ENCODE results near the gene HEPACAM.

Gene HEPACAM

DNA sequence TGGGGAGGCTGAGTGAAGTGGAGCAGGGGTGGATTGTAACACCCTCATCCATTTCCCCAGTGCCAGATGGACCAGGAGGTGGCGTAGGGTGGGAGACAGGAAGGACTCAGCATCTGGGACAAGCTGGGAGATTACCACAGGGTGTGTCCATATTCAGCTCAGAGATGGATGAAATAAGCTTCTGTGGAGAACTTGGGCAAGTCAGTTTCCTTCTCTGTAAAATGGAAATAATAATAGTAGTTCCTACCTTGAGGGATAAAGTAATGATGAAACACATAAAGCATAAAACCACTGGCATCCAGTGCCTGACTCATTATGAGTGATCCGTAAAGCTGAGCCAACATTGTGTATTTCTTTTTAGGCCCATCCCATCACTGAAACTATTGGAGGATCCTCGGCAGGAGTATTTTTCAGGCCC lies 37.6 kb downstream of the HEPACAM start:
- no peak for DNase-seq

DNA sequence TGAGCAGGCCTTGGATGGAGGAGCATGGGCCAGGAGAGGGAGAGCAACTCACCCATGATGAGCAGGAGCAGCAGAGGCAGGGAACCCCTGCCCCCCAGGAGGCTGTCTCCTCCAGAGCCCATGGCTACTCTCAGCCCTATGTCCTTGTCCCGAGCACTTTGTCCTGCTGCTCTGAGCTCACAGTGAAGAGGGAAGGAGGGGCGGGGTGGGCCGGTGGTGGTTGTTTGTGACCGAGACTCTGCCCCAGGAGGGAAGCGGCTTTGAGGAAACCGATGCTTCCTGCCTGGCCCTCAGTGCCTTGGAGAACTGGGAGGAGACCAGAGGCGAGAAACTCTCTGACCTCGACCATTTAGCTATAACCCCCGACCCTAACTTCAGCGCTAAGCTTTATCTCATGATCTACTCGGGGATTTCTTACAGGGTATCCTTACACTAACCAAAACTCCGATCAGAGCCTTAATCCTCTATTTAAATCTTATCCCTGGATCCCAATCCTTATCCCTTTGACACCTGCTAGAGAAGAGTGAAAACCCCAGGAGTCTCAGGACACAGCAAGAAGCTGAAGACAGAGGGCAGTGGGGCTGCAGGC lies 38.1 kb downstream of the HEPACAM start, which contains the start of gene ROBO4:
Gene ROBO4 (minus strand): TSS at position 192 of the 589 bp plus-strand sequence. CDS start 70 bp downstream, at position 122.
- no peak for DNase-seq

DNA sequence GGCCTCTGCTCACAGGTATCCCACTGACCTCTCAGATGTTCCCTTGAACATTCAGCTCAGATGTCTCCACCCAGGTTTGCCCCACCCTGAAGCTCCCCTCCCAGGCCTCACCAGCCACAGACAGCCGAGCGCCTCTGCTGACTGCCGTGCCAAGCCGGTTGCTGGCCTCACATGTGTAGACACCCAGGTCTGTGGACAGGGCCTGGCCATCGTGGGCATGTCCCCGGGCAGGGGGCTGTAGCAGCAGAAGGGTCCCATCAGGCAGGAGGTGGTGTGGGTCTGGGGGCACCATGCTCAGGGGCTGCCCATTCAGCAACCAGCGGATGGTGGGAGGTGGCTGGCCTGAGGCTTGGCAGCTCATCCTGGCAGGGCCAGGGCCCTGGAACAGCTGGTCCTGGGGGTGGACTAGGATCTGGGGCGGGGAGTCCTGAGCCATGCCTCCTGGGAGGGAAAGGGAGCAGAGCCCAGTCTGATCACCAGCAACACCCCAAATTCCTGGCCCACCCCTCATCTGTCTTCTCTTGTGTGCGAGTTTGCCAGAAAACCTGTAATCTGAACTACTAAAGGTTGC lies 38.9 kb downstream of the HEPACAM start:
- DNase-seq: no peak

DNA sequence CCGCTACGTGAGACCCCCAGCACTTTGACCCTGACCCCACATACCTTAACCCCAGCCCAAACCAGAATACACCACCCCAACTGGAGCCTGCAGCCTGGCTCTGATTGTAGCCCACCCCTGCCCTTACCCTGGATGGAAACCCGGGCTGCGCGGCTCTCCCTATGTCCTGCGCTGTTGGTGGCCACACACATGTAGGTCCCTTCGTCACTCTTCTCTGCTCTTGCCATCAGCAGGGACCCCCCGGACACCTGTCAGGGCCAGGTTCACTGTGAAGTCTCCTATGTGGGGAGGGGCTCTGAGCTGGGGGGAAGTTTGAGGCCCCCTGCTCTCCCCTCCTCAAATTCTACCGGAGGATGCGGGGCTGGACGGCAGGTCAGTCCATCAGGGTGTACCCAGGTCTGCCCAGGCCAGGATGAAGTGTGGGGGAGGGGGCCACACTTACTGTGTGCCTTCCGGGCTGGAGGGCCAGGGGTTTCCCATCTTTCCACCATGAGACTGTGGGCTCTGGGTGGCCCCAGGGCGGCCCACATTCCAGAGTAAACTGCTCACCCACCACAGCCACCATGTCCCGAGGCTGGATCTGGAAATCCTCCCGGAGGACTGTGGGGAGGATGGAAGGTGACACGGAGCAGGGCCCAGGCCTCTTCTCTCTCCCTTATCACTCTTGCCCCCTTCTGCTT lies 39.6 kb downstream of the HEPACAM start:
- DNase-seq: no peak

DNA sequence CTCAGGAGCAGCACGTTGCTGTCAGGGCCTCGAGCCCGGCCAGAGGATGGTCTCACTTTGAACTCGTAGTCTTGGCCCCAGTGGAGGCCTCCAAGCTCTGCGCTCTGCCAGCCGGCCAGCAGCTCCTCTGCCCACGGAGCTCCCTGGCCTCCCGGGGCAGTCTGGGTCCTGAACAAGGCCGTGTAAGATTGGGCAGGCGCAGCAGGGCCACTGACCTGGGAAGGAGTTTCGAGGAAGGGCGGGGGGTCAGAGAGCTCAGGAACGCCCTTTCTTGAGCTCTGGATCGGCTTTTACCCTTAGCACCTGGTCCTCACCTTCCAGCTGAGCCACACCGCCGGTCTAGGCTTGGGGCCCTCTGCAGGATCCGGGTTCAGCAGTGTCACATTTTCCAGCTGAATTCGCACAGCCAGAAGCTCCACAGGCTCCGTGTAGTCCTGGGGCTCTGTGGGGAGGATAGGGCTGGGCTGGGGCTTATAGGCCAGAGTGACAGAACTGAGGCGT lies 40.3 kb downstream of the HEPACAM start:
- no peak for DNase-seq

DNA sequence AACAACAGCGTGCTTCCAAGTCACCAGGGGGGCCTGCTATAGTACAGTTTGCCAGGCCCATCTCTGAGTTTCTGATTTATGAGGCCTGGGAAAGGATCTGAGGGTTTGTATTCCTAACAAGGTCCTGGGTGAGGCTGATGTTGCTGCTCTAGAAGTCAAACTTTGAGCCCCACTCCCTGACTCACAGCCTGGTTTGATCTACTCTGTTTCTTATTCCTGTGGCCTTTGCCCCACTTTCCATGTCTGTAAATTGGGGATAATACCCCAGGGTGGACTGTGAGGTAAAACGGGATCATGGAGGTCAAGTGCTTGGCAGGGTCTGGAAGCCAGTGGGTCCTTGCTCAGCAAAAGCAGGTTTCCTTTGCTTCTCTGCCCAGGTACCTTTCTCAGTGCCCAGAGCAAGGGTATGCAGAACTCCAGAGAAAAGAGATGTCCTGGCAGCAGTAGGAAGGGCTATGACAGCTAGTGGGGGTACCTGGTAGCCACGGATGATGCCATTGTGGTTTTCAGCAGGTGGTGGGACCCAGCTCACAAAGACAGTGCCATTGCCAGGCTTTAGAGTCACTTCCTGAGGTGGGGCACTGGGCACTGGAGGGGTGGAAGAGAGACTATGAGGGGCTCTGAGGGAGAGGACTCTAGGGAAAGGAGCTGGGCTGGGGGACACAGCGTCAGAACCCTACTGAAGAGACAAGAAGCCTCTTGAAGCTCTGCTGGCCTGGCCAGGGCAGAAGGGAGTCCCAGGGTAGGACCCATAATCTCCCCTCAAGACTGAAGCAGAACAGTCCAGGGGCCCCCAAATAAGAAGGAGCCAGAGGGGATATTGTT lies 41.0 kb downstream of the HEPACAM start:
- no peak for DNase-seq

DNA sequence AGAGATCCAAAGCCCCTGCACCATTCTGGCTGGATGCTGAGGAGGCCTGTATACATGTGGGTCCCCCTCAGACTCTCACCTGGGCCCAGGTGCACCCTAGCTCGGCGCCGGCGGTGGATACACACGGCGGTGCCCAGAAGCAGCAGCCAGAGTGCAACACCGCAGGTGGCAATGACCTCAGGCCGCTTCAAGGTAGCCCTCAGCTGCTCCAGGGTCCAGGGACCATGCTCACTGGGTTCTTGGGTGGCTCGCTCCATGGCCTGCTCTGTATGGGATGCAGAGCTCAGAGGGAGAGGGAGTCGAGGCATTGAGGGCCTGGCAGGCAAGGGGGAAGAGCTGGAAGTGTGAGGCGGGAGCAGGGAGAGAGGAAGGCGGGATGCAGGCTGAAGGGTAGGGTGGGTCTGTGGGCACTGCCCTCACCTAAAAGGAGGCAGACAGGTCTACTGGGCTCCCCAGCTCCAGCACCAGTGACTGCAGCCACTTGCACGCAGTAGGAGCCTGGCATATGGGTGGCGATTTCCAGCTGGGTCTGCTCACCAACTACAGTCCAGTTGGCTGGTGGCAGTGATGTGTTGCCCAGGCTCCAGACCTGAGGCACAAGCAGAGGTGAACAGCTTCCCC lies 42.0 kb downstream of the HEPACAM start:
- no peak for DNase-seq

DNA sequence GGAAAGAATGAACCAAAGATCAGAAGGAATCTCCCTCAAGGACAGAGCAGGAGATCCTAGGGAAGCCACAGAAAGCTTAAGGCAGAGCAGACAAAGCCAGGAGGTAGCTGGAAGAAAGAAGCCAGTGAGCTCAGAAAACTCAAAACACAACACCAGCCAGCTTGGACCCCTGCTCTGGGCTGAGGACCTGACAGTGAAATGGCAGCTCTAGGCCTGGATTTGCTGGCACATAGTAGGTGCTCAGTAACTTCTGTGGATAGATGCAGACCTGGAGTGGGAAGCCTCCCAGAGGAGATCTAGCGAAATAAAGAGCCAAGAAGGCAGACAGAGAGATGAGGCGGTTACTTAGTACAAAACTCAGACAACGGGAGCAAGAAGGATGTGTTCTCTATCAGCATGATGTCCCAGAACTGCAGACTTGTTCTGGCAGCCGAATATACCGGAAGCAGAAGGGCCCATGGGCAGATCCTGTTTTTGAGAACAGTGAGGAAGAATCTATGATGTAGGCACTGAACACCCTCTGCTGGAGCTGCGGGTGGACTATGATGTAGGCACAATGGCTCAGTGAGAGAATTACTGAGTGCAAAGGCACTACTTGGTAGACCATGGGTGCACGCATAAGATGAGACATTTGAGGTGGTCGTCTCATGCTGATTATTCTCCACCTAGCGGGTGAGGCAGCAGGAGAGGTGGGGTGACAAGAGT lies 42.9 kb downstream of the HEPACAM start:
- no peak for DNase-seq

DNA sequence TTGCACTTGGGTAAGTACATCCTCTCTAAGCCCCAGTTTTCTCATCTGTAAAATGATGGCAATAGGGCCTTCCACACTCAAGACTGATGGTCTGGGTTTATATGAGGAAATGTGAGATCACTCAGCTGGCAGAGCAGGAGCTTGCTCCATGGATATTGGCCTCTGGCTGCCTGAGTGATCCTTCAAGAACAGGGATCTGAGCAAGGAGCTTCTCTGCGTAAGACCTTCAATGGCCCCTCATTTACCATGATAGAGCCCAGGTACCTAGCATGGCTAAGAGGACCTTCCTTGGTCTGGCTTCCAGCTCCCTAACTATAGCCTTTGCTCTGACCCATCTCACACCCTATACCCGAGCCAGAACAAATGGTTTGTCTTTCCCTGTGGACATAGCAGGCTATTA lies 43.7 kb downstream of the HEPACAM start:
- no peak for DNase-seq

DNA sequence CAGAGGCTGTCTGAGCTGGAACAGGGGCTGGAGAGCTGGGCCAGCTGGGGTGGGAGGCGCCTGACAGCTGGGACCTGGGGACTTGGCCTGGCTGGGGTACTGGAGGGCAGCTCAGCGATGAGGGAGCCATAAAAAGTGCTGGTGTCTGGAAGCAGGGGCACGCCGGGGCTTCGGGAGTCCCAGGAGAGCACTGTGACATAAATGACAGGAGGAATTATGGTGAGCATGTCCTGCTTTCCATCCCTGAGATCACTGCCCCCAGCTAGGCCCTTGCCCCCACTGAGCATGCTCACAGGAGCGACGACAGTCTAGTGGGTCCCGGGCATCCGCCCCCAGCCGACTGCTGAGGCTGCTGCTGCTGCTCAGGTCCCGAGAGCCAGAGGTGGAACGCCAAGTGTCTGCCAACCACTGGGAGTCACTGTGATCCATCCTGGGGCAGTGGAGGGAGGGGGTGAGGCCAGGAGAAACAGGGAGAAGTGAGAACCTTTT lies 44.4 kb downstream of the HEPACAM start:
- no peak for DNase-seq

DNA sequence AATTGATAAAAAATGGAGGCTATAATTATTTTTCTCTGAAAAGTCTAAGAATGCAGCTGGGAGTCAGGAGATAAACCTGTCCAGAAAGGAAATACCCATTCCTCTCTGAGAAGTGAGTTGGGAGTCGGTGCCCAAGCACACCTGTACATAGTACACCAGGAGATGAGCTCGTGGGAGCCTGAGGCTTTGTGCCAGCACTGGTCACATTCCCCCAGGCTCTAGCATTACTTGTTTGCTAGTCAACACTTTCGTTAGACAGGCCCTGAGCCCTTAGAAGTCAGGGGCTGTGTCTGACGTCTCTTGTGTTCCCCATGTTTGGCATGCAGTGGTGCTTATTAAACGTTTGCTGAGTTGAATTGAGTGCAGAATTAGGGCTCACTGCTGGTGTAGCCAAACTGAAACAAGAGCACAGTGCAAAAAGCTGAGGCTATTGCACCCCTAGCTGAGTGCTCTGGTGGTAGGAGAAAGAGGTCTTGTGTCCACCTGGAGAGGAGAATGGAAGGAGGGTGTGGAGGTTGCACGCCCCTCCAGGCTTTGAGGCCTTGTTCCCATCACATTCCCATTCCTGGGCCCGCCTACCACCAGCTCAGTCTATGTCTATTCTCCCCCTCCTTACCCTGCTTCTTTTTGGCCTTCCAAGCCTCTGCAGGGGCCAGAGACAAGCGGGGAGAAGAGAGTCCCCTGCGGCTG lies 45.0 kb downstream of the HEPACAM start:
- no peak for DNase-seq

DNA sequence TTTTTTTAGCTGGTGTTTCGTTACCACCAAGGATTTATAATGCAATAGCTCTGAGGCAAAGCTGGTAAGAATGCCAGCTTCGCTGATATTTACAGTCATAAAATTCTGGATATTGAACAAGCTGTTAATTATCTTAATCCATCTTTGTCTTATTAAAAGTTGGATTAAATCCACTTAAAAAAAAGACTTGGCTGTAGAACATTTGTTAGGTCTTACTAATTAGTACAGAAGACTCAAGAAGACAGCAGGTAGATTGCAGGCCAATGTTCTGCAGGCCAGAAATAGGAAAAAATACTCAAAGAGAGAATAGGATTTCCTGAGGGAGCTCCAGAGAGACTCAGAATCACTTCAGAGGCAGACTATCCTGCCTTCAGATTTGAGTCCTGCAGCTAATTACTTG lies 45.7 kb downstream of the HEPACAM start:
- no peak for DNase-seq

DNA sequence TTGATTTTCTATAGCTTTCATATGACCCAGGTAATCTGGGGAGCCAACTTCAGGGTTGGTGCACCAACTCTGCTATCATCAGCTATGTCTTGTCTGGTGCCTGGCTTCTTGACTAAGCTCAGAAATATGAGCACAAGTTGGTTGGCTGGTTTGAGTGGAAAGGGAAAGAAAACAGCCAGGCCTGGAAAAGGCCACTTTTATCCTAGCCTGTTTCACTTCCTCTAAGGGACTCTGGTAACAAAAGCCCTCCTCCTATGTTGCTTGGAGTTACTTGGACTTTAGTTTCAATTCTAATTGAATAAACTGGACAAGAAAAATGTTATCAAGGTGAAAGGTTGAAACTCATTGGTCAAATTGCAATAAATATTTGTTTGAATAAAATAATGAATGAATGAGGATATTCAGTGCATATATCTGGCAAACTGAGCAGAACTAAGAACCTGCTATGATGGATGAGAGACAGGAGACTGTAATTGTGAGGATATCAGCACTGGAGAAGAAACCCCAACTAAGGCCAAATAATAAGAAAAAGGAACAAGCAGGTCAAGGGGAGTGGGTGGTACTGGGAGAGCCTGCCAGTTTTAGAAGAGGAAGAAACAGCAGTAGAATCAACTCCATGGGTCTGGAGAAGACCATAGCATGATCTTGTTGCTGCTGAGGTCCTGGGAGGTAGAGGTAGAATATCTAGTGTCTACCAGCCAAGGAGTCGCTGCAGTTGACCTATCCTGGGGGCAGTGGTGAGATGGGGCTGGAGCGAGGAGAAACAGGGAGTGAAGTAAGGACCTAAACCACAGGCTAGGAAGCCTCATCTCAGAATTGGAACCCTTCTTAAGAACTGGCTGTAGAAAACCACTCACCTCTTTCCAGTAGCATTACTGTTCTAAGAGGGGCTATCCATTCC lies 46.4 kb downstream of the HEPACAM start:
- no peak for DNase-seq

DNA sequence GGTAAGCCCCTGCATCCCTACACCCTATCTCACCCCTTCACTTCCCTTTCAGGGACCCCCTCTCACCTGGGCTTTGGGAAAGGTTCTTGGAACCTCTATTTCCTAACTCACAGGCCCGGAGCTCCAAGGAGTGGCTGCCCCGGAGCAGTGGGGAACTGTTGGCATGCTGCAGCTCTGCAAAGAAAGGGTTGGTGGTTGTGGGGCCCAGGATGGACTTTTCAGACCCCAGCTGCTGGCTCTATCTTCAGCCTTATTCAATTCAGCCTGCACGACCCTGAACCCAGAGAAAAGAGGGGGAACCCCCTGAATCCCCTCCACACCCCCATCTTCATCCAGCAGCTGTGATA lies 48.2 kb downstream of the HEPACAM start:
- DNase-seq: no peak

DNA sequence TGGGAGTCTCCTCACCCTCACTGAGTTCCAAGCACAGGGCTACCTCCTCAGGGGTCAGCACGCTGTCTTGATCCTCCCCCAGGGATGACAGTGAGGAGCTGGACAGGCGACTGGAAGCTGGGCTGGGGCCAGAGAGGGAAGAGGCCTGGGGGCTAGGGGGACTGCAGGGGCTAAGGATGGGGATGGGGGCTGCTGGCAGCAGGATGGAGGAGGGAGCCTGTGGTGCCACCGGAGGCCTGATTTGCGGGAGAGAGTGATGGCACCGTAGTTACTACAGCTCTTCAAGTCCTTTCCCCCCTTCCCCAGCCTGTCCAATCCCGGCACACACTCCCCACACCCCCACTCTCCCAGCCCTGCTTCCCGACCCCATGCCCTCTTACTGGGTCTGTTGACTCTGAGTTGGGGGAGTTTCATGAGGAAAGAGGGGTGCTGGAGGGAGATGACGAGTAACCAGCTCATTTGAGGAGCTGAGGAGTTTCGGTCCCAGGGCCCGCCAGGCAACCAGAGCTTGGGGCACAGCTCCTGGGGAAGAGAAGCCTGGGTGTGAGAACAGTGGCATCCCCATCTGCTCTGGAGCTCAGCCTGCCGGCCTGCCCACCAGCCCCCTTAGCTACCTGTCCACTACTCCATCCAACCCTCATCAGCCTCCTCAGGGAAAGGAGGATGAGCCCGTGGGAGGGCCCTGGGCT lies 48.7 kb downstream of the HEPACAM start:
- DNase-seq: no peak

DNA sequence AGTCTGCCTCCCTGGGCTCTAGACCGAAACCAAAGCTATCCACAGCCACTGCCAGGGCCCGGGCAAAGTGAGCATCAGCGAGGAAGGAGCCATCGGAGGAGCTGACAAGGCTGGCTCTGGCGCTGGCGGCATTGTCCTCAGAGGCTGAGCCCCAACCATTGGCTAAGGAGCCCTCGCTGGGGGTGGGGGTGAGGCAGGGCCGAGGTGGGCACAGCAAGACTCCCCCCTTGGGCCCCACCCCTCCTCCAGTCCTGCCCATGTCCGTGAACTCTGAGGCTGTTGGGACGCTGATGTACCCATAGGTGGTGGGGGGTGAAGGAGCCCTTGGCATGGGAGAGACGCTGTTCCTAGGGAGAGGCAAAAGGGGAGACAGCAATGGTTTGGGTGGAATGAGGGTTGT lies 49.4 kb downstream of the HEPACAM start:
- no peak for DNase-seq

DNA sequence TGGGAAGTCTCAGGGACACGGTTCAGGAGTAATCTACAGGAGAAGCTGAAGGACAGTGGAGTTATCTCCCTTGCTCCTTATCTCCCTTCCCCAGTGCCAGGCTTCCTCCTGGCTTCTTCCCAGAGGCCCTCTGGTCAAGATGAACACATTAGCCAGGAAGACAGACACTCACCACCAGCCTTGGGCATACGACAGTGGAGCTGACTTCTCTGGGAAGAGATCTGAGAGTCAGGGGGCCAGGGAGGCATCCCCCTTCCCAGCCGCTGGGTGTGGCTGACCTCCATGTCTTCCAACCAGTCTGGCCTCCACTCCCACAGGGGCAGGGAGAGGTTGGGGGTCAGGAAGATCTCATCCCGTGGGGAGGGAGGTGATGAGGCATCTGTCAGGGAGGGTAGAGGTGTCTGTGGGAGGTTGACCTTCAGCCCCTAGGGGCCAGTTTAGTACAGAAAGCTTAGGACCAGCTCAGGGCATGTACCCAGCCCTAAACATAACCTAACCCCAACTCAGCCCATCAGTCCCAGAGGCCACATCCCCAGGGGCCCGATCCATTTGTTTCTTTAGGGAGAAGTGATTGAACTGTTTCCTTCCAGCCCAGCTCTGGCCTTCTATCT lies 50.9 kb downstream of the HEPACAM start:
- no peak for DNase-seq

DNA sequence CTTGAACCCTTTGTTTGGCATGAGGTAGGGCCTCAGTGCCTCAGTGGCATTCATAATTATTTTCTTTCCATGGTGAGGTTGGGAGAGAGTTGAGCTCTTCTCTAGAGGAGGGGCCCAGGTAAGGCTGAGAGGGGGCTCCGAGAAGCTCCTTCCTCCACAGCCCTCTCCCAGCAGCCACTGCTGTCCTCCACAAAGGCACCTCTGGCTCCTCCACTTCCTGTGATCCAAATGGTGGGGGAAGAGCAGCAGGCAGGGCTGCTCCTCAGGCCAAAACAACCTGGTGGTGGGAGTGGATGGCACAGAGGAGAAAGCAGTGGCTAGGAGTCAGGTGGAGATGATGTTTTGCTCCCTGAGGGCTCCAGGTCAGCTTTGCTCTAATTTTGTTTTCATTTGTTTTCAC lies 51.5 kb downstream of the HEPACAM start:
- no peak for DNase-seq

DNA sequence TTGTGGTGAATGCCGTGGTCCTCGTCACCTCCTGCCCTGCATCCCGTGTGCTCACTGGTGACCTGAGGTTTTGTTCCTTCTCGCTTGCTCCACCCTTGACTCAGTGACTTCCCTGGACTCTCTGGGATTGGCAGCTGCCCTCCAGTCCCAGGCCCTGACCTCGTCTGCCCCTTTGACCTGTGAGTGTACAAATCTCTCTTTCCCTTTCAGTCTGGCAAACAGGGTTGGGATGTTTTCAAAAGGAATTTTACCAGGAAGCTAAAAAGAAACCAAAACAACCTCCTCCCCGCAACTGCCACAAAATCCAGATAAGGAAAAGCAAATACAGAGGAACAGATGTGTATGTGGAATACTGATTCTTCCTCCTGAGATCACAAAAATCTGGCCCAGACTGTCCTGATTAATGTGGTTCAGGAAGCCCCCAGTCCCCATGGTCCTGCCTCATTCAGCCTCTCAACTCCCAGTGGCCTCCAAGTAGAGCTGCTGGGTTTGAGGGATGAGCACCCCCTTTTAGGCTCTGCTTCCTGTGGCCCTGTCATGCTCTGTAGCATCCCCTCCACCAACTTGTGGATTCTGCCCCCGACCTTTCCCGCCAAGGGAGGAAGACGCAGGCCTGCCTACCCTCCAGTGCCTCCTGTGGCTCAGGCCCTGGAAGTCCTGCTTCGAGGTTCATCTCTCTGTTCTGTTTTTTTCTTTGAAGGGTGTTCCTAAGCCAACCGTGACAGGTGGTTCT lies 53.3 kb downstream of the HEPACAM start:
- no peak for DNase-seq

Measured in stimulated activated CD4-positive, alpha-beta T cell treated with anti-CD3 and anti-CD28 coated beads, Interleukin-4, amount 100 ng/mL, for 24 hours (primary cell).